ENCODE measurements around the gene RHBDD1. TPM values are rescaled to one million over a fixed set of nuclear protein-coding genes. Genes with fewer than 3 reads are reported as not detected.

RHBDD1 gene
- 34.3 and 39.7 TPM in 2 replicates for total RNA-seq
- long read RNA-seq, full-length matches to known transcripts = 4 of 8 reads
- long read RNA-seq, partial matches to known transcripts = 0 of 8 reads
- long read RNA-seq, other reads (novel, unspliced or antisense) = 4 of 8 reads

DNA sequence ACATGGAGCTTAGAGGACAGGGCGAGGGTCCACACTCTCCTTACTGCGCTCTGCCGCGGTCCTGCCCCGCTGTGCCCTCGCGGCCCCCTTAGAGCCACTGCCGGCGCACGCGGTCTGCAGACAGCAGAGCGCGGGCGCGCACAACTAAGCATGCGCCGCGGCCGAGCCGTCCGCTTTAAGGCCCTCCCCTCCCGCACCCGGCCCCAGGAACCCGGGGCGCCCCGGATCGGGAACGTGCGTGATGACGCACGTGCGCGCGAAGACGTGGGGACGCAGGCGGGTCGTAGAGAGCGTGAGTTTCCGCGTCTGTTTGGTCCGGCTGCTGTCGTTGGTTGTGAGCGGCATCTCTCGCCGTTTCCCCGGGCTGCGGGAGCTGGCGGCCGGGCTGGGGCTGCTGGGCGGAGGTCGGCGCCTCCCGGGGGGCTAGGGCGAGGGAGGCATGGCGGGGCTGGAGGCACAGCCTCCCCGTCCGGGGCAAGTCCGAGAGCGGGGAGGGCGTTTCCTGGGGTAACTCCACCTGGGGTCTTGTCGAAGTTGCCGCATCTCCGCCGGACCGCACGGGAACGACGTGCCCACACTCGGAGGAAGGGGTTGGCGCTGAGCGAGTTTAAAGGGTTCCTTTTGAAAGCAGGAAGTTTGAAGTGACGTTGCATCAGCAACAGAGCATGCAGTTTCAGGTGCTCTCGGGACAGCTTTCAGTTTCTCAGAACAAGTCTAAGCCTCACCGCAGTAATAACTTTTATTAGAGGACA, at the start of gene RHBDD1:
TSS of gene RHBDD1 (plus strand) at position 259 of the 752 bp plus-strand sequence. CDS start 28,640 bp downstream, outside the sequence.
- H3K4me3 Mint-ChIP-seq = peak within 1 kb of the TSS; percentile 91
- H3K4me1 Mint-ChIP-seq = peaks cover 32% of the 10 kb centered on the region
- peak; percentile 80 for DNase-seq (ENCODE audit: low read depth, low spot score)
- H3K27me3 Mint-ChIP-seq (ENCODE audit: low read depth) = no peaks in the 10 kb centered on the region
- peak within 1 kb of the TSS; percentile 95 for H3K27ac Mint-ChIP-seq (ENCODE audit: unreplicated experiment)
- TF ChIP-seq CTCF (conservative IDR thresholded peaks at IDR 0.05) = no peak
- peaks cover 6% of the 10 kb centered on the region for H3K36me3 Mint-ChIP-seq (ENCODE audit: low read depth)
- H3K9me3 Mint-ChIP-seq = no peaks in the 10 kb centered on the region

DNA sequence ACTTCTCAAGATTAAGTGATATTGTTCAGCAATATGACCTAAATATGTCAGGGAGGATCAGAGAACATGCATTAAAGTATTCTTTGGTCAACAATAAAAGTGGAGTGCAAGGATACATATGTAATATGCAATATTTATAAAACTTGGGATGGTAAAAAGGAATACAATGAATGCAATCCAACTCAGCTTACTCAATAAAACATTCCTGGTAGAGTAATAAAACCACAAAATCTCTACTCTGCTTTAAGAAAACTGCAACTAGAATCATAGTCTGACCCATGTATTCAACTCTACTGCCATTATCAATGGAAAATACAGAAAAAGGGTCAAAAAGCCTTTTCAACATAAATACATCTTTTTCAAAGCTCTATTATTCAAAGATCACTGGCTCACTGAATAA, 47.8 kb upstream of the RHBDD1 start:
- DNase-seq (ENCODE audit: low read depth, low spot score) = no peak
- H3K4me3 Mint-ChIP-seq = no peak overlapping the region
- no peak overlapping the region for H3K27ac Mint-ChIP-seq (ENCODE audit: unreplicated experiment)
- peaks cover 3% of the 10 kb centered on the region for H3K9me3 Mint-ChIP-seq
- H3K27me3 Mint-ChIP-seq (ENCODE audit: low read depth) = no peaks in the 10 kb centered on the region
- H3K36me3 Mint-ChIP-seq (ENCODE audit: low read depth) = peaks cover 15% of the 10 kb centered on the region
- peaks cover 62% of the 10 kb centered on the region for H3K4me1 Mint-ChIP-seq
- TF ChIP-seq CTCF (conservative IDR thresholded peaks at IDR 0.05) = no peak

DNA sequence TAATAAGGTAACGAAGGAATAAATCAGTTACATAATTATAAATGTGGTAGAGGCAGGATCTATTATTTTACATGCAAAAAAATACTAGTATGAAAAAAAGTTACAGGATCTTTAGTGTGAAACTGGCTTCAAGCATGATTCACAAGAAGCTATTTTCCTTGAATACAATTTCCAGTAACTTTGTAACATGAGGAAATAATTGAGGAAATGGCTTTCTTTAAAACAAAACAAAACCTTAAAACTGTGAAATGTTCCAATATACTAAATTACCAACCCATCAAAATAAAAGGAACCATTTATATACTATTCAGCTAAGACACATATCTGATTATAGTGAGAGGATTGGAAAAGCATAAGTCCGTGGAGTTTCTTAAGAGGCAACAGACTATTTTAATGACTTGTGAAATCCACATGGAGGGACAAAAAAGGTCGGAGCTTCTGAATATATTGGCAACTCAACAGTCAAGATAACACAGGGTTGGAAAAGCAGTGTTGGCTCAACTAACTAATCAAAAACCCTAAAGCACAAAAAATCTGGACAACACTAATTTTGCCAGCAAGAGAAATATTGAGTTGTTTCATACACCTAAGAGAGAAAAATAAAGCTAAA, 46.9 kb upstream of the RHBDD1 start:
- no peak for TF ChIP-seq CTCF (conservative IDR thresholded peaks at IDR 0.05)
- H3K9me3 Mint-ChIP-seq = no peaks in the 10 kb centered on the region
- no peak for DNase-seq (ENCODE audit: low read depth, low spot score)
- no peak overlapping the region for H3K27ac Mint-ChIP-seq (ENCODE audit: unreplicated experiment)
- H3K36me3 Mint-ChIP-seq (ENCODE audit: low read depth) = peaks cover 12% of the 10 kb centered on the region
- H3K4me3 Mint-ChIP-seq = peak overlapping the region; percentile 54
- peaks cover 68% of the 10 kb centered on the region for H3K4me1 Mint-ChIP-seq
- H3K27me3 Mint-ChIP-seq (ENCODE audit: low read depth) = no peaks in the 10 kb centered on the region

- peaks cover 11% of the 10 kb centered on the region for H3K36me3 Mint-ChIP-seq (ENCODE audit: low read depth)
- H3K4me1 Mint-ChIP-seq = peaks cover 78% of the 10 kb centered on the region
- H3K27ac Mint-ChIP-seq (ENCODE audit: unreplicated experiment) = no peak overlapping the region
- H3K9me3 Mint-ChIP-seq = no peaks in the 10 kb centered on the region
- peak overlapping the region; percentile 93 for H3K4me3 Mint-ChIP-seq
- no peak for TF ChIP-seq CTCF (conservative IDR thresholded peaks at IDR 0.05)
- no peak for DNase-seq (ENCODE audit: low read depth, low spot score)
- H3K27me3 Mint-ChIP-seq (ENCODE audit: low read depth) = no peaks in the 10 kb centered on the region
These were observed 45.8 kb upstream of the RHBDD1 start for GRCh38 chr2:226790011-226790410.

GRCh38 chr2:226790431-226790830, 45.4 kb upstream of the RHBDD1 start:
- TF ChIP-seq CTCF (conservative IDR thresholded peaks at IDR 0.05) = no peak
- peaks cover 78% of the 10 kb centered on the region for H3K4me1 Mint-ChIP-seq
- H3K9me3 Mint-ChIP-seq = no peaks in the 10 kb centered on the region
- H3K4me3 Mint-ChIP-seq = peak overlapping the region; percentile 93
- no peak overlapping the region for H3K27ac Mint-ChIP-seq (ENCODE audit: unreplicated experiment)
- peaks cover 11% of the 10 kb centered on the region for H3K36me3 Mint-ChIP-seq (ENCODE audit: low read depth)
- H3K27me3 Mint-ChIP-seq (ENCODE audit: low read depth) = no peaks in the 10 kb centered on the region
- no peak for DNase-seq (ENCODE audit: low read depth, low spot score)
